Endodermal cell (in vitro differentiated cells): ENCODE data around the gene KLHL3. TPM values are rescaled to one million over a fixed set of nuclear protein-coding genes. Genes with fewer than 3 reads are reported as not detected.

Experiments used
- DNase-seq: peaks from one replicate; pipeline ENCODE4 v3.0.0-alpha.2; 2017
- H3K27ac ChIP-seq: 2 replicates; pipeline ENCODE4 v1.5.1; 2013; ENCODE audit warnings: mild to moderate bottlenecking, low read depth, low read length, moderate library complexity
- H3K27me3 ChIP-seq: 2 replicates; pipeline ENCODE4 v1.6.1; 2013; ENCODE audit warnings: mild to moderate bottlenecking, low read length, moderate library complexity; ENCODE audit not compliant: insufficient read depth, control insufficient read depth, poor library complexity, severe bottlenecking
- H3K36me3 ChIP-seq: 2 replicates; pipeline ENCODE4 v1.7.0; 2013; ENCODE audit warnings: mild to moderate bottlenecking, low read length, moderate library complexity; ENCODE audit not compliant: control insufficient read depth, insufficient read depth
- H3K4me1 ChIP-seq: one replicate; pipeline ENCODE4 v1.7.0; 2013; ENCODE audit warnings: low read length; ENCODE audit not compliant: control insufficient read depth, insufficient read depth
- H3K4me3 ChIP-seq: 2 replicates; pipeline ENCODE4 v1.5.1; 2013; ENCODE audit warnings: mild to moderate bottlenecking, low read length, moderate library complexity
- H3K9ac ChIP-seq: 2 replicates; pipeline ENCODE4 v1.6.1; 2013; ENCODE audit warnings: mild to moderate bottlenecking, low read length, moderate library complexity; ENCODE audit not compliant: poor library complexity, severe bottlenecking; ENCODE audit errors: extremely low read depth
- H3K9me3 ChIP-seq: 2 replicates; pipeline ENCODE4 v1.6.1; 2013; ENCODE audit warnings: mild to moderate bottlenecking, low read length, moderate library complexity; ENCODE audit not compliant: control insufficient read depth
- H3K27ac Mint-ChIP-seq: 2 replicates; pipeline ENCODE4 v1.8.0; 2020; ENCODE audit warnings: mixed read lengths
- H3K27me3 Mint-ChIP-seq: 2 replicates; pipeline ENCODE4 v1.8.0; 2021; ENCODE audit warnings: mild to moderate bottlenecking, mixed read lengths; ENCODE audit not compliant: insufficient read depth
- H3K36me3 Mint-ChIP-seq: 2 replicates; pipeline ENCODE4 v1.8.0; 2020; ENCODE audit warnings: low read depth, mixed read lengths
- H3K4me1 Mint-ChIP-seq: 2 replicates; pipeline ENCODE4 v1.8.0; 2020; ENCODE audit warnings: mixed read lengths
- H3K4me3 Mint-ChIP-seq: 2 replicates; pipeline ENCODE4 v1.8.0; 2020; ENCODE audit warnings: mild to moderate bottlenecking, moderate library complexity, mixed read lengths
- H3K9me3 Mint-ChIP-seq: 2 replicates; pipeline ENCODE4 v1.8.0; 2020; ENCODE audit warnings: mild to moderate bottlenecking, mixed read lengths
- WGBS, 2 experiments: methylation state at CpG; one replicate each; pipeline versions ENCODE4 v1.1.5 to v1.1.7; 2013; ENCODE audit warnings: missing lambda C conversion rate in 2 of 2, mixed read lengths in 1 of 2; ENCODE audit not compliant: insufficient coverage in 1 of 2, insufficient read length in 1 of 2; 5-methylcytosine and 5-hydroxymethylcytosine counted together
- total RNA-seq, 2 donors: library from RNA; stranded (reverse); fragmentation: NEBNext Ultra II Directional in 1 of 2; extraction: Animal tissue kit (Norgen Biotek cat#: 25700) in 1 of 2; gene quantifications; 2 replicates in 1 of 2; 3 replicates in 1 of 2; pipeline ENCODE4 v1.2.1, GENCODE V29; 2021
- TF ChIP-seq, protein P1 (sequence below): fragments of 200-600 bp; sonication (generic); conservative IDR thresholded peaks from 2 replicates; pipeline ENCODE4 v1.5.0; 2021; ENCODE audit warnings: antibody characterized with exemption, mild to moderate bottlenecking

Gene KLHL3
- total RNA-seq, 2 donors from 2014 or later, result 17.5 to 19.4 TPM

DNA sequence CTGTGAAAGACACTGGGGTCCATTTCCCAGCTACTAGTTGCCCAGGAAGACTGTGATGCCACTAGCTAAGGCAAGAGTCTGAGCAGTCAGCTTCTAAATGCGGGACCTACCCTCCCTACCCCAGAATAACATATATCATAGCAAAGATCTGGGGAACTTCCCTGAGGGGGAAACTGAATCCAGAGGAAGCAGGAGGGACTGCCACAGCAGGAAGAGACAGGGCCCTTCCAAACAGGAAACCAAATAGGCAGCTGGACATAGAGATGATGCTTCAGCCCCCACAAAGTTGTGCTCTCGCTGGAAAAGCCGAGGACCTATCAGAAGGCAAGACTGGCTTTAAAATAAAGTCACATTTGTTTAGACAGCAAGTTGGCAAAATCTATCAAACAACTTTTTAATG is 51.1 kb downstream of the KLHL3 start:
- WGBS, 2 experiments, result 83 to 95% methylated on average over 2 to 3 of the region's 3 CpGs
- Mint-ChIP-seq H3K4me3 (no peak overlapping the region), H3K27ac (no peak overlapping the region), H3K27me3 (no peaks in the 10 kb centered on the region), H3K9me3 (no peaks in the 10 kb centered on the region), H3K36me3 (peaks cover 12% of the 10 kb centered on the region), H3K4me1 (no peaks in the 10 kb centered on the region)
- Histone ChIP-seq H3K36me3 (no peaks in the 10 kb centered on the region), H3K4me3 (no peak overlapping the region), H3K9ac (no peak overlapping the region), H3K9me3 (no peaks in the 10 kb centered on the region), H3K4me1 (no peaks in the 10 kb centered on the region), H3K27me3 (no peaks in the 10 kb centered on the region), H3K27ac (no peak overlapping the region)
- no peak for DNase-seq
- TF ChIP-seq, protein P1, sequence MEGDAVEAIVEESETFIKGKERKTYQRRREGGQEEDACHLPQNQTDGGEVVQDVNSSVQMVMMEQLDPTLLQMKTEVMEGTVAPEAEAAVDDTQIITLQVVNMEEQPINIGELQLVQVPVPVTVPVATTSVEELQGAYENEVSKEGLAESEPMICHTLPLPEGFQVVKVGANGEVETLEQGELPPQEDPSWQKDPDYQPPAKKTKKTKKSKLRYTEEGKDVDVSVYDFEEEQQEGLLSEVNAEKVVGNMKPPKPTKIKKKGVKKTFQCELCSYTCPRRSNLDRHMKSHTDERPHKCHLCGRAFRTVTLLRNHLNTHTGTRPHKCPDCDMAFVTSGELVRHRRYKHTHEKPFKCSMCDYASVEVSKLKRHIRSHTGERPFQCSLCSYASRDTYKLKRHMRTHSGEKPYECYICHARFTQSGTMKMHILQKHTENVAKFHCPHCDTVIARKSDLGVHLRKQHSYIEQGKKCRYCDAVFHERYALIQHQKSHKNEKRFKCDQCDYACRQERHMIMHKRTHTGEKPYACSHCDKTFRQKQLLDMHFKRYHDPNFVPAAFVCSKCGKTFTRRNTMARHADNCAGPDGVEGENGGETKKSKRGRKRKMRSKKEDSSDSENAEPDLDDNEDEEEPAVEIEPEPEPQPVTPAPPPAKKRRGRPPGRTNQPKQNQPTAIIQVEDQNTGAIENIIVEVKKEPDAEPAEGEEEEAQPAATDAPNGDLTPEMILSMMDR, result no peak

DNA sequence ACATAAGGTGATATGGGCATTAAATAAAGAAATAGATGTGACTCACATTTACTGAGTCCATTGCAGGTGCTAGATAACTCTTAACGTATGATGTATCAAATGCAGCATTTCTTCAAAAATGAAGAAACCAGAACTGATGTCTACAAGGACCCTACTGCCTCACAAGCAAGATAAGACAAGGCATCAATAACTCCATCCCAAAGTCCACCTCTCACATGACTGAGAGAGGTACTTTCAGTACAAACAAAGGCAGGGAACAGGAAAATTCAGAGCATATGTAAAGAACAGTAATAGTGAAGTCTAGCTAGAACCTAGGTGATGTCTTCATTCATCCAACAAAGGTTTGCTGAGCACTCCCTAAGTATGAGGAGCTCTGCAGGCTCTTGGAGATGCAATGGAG is 54.7 kb downstream of the KLHL3 start:
- Mint-ChIP-seq H3K27me3 (no peaks in the 10 kb centered on the region), H3K9me3 (no peaks in the 10 kb centered on the region), H3K36me3 (peaks cover 13% of the 10 kb centered on the region), H3K4me3 (no peak overlapping the region), H3K27ac (no peak overlapping the region), H3K4me1 (no peaks in the 10 kb centered on the region)
- Histone ChIP-seq H3K4me1 (no peaks in the 10 kb centered on the region), H3K9me3 (no peaks in the 10 kb centered on the region), H3K9ac (no peak overlapping the region), H3K4me3 (no peak overlapping the region), H3K27ac (no peak overlapping the region), H3K36me3 (no peaks in the 10 kb centered on the region), H3K27me3 (no peaks in the 10 kb centered on the region)
- 97 to 100% methylated on average over 1 of the region's 1 CpG for WGBS, 2 experiments
- DNase-seq, result no peak
- TF ChIP-seq, protein P1, result no peak

DNA sequence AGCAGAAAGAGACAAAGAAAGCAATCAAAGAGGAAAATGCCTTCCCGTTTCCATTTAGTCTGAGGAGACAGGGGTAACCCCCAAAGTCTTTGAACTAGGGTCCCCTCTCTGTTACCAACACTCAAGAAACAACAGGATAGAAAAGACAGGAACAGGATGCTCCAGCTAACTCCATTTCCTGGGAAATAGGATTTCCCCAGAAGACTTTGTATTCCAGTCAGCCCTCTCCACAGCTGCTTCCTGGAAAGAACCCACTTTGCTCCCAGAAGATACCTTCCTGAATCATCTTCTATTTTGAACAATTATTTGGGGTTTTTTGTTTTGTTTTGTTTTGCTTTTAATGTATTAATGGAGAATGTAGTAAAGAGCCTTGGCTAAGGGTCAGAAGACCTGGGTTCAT is 56.0 kb downstream of the KLHL3 start:
- H3K9ac ChIP-seq, result no peak overlapping the region
- Mint-ChIP-seq H3K4me3 (no peak overlapping the region), H3K36me3 (peaks cover 13% of the 10 kb centered on the region), H3K27ac (no peak overlapping the region), H3K4me1 (no peaks in the 10 kb centered on the region), H3K9me3 (no peaks in the 10 kb centered on the region), H3K27me3 (no peaks in the 10 kb centered on the region)
- no peak overlapping the region for H3K4me3 ChIP-seq
- no peak overlapping the region for H3K27ac ChIP-seq
- TF ChIP-seq, protein P1, result no peak
- H3K36me3 ChIP-seq, result no peaks in the 10 kb centered on the region
- no peaks in the 10 kb centered on the region for H3K9me3 ChIP-seq
- no peak for DNase-seq
- no peaks in the 10 kb centered on the region for H3K27me3 ChIP-seq
- no peaks in the 10 kb centered on the region for H3K4me1 ChIP-seq
- 88 to 100% methylated on average over 1 of the region's 1 CpG for WGBS, 2 experiments
